A549 (cell line): ENCODE results near the gene PRDM11.

ENCODE experiments used
- CEBPB ChIP-seq, 2 experiments: fragments of >200 bp in 1 of 2; sonication (Bioruptor Twin) in 1 of 2; formaldehyde crosslinking in 1 of 2; IDR thresholded peaks; 2 replicates each; pipeline ENCODE4 v1.6.1; 2012 to 2016
- CTCF ChIP-seq: fragments of >200 bp; sonication (Bioruptor Twin); formaldehyde crosslinking; IDR thresholded peaks from 3 replicates; pipeline ENCODE4 v1.5.1; 2016
- FOXS1 ChIP-seq: fragments of 250-450 bp; sonication (Bioruptor Pico); IDR thresholded peaks from 2 replicates; pipeline ENCODE4 v1.5.0; 2020; ENCODE audit warnings: mild to moderate bottlenecking, moderate library complexity
- HDAC2 ChIP-seq: fragments of 200-600 bp; sonication (generic); IDR thresholded peaks from 2 replicates; pipeline ENCODE4 v1.6.1; 2016
- HOXA7 ChIP-seq: fragments of 250-450 bp; sonication (Bioruptor Pico); IDR thresholded peaks from 2 replicates; pipeline ENCODE4 v1.5.0; 2020; ENCODE audit warnings: mild to moderate bottlenecking, moderate library complexity
- PHF8 ChIP-seq: fragments of 200-600 bp; sonication (generic); IDR thresholded peaks from 2 replicates; pipeline ENCODE4 v1.6.1; 2016; ENCODE audit warnings: low read depth, mild to moderate bottlenecking, antibody characterized with exemption, moderate library complexity, borderline replicate concordance
- RAD21 ChIP-seq, 2 experiments: fragments of >200 bp in 1 of 2; sonication (Bioruptor Twin) in 1 of 2; formaldehyde crosslinking in 1 of 2; IDR thresholded peaks in 1 of 2; conservative IDR thresholded peaks in 1 of 2; 2 replicates in 1 of 2; 3 replicates in 1 of 2; pipeline ENCODE4 v1.6.1; 2012 to 2018; ENCODE audit warnings: inconsistent platforms in 1 of 2
- RCOR1 ChIP-seq: fragments of 150-350 bp; IDR thresholded peaks from 2 replicates; pipeline ENCODE4 v1.6.1; 2014; ENCODE audit warnings: antibody characterized with exemption, low read length, low read depth
- RFX5 ChIP-seq: fragments of 450-650 bp; IDR thresholded peaks from 2 replicates; pipeline ENCODE4 v1.7.1; 2014; ENCODE audit warnings: antibody characterized with exemption, mild to moderate bottlenecking, moderate library complexity
- SMC3 ChIP-seq: fragments of >200 bp; sonication (Bioruptor Twin); formaldehyde crosslinking; IDR thresholded peaks from 3 replicates; pipeline ENCODE4 v1.6.1; 2018; ENCODE audit warnings: inconsistent platforms

DNA sequence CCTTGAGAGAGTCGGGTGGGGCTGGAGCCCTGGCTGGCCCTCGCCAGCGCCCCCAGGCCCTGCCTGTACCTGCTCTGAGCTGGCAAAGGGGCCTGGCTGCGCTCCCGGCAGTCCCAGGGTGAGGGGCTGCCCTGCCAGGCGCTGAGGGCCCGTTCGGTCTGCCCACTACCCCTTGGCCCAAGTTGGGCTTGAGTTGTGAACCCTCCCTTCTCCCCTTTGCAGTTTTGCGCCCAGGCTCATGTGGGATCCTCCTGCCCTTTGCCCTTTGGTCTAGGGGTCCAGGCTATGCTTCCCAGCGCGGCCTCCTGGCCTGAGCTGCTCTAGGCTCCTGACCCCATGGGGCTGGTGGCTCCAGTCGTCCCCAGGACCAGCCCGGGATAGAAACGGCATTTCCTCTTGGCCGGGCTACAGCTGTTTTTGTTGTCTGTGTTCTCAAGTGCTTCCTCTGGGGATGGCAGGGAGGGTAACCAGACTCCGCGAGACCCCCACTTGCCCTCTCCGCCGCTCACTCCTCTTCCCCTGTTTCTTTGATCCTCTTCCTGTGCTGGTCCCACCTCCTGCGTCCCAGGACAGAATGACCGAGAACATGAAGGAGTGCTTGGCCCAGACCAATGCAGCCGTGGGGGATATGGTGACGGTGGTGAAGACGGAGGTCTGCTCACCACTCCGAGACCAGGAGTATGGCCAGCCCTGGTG is 34.9 kb downstream of the PRDM11 start:
- no peak for TF ChIP-seq RCOR1
- TF ChIP-seq RFX5, result no peak
- TF ChIP-seq HDAC2, result no peak
- no peak for TF ChIP-seq CTCF
- no peak for TF ChIP-seq FOXS1 (CRISPR knock-in tag)
- TF ChIP-seq HOXA7 (CRISPR knock-in tag), result no peak
- TF ChIP-seq SMC3, result no peak
- TF ChIP-seq CEBPB (IDR thresholded peaks at IDR 0.05), result no peak
- no peak for TF ChIP-seq PHF8
- TF ChIP-seq RAD21 (conservative IDR thresholded peaks at IDR 0.05 in 1 of 2, IDR thresholded peaks at IDR 0.05 in 1 of 2), result no peak
